ENCODE results near the gene GID8.

The GID8 gene

GRCh38 chr20:62938105-62938888 is at the start of gene GID8:
TSS of gene GID8 (plus strand) at chr20:62938147. CDS start at chr20:62941503, 3,356 bp downstream.
- peaks cover 40% of the 10 kb centered on the region for H3K36me3 ChIP-seq (ENCODE audit: control insufficient read depth, low read depth, low read length)
- peaks cover 16% of the 10 kb centered on the region for H3K4me1 ChIP-seq (ENCODE audit: control insufficient read depth, low read depth, low read length)
- peak within 1 kb of the TSS; percentile 99 for H3K9ac ChIP-seq (ENCODE audit: low read length)
- no peaks in the 10 kb centered on the region for H3K27me3 ChIP-seq (ENCODE audit: control insufficient read depth, insufficient read depth, low read length)
- peak within 1 kb of the TSS; percentile 92 for H3K27ac ChIP-seq (ENCODE audit: low read length)
- peak within 1 kb of the TSS; percentile 96 for H3K4me3 ChIP-seq (ENCODE audit: low read length)
- no peaks in the 10 kb centered on the region for H3K9me3 ChIP-seq (ENCODE audit: control insufficient read depth, low read depth, low read length)

- H3K27ac ChIP-seq (ENCODE audit: low read length), result no peak overlapping the region
- no peak overlapping the region for H3K9ac ChIP-seq (ENCODE audit: low read length)
- H3K9me3 ChIP-seq (ENCODE audit: control insufficient read depth, low read depth, low read length), result no peaks in the 10 kb centered on the region
- peaks cover 10% of the 10 kb centered on the region for H3K4me1 ChIP-seq (ENCODE audit: control insufficient read depth, low read depth, low read length)
- no peak overlapping the region for H3K4me3 ChIP-seq (ENCODE audit: low read length)
- no peaks in the 10 kb centered on the region for H3K27me3 ChIP-seq (ENCODE audit: control insufficient read depth, insufficient read depth, low read length)
- H3K36me3 ChIP-seq (ENCODE audit: control insufficient read depth, low read depth, low read length), result peaks cover 67% of the 10 kb centered on the region
These were observed 49.5 kb upstream of the GID8 start for GRCh38 chr20:62888406-62888805.

GRCh38 chr20:62888910-62889309 is 49.0 kb upstream of the GID8 start:
- H3K36me3 ChIP-seq (ENCODE audit: control insufficient read depth, low read depth, low read length), result peaks cover 72% of the 10 kb centered on the region
- H3K9ac ChIP-seq (ENCODE audit: low read length), result no peak overlapping the region

GRCh38 chr20:62889411-62889810 is 48.5 kb upstream of the GID8 start:
- Histone ChIP-seq H3K4me1 (ENCODE audit: control insufficient read depth, low read depth, low read length) (peaks cover 7% of the 10 kb centered on the region), H3K27ac (ENCODE audit: low read length) (no peak overlapping the region), H3K9ac (ENCODE audit: low read length) (no peak overlapping the region), H3K4me3 (ENCODE audit: low read length) (no peak overlapping the region), H3K36me3 (ENCODE audit: control insufficient read depth, low read depth, low read length) (peaks cover 77% of the 10 kb centered on the region), H3K27me3 (ENCODE audit: control insufficient read depth, insufficient read depth, low read length) (no peaks in the 10 kb centered on the region), H3K9me3 (ENCODE audit: control insufficient read depth, low read depth, low read length) (no peaks in the 10 kb centered on the region)

More at GRCh38 chr20:62888910-62889309, 49.0 kb upstream of the GID8 start:
- Histone ChIP-seq H3K9me3 (ENCODE audit: control insufficient read depth, low read depth, low read length) (no peaks in the 10 kb centered on the region), H3K27me3 (ENCODE audit: control insufficient read depth, insufficient read depth, low read length) (no peaks in the 10 kb centered on the region), H3K27ac (ENCODE audit: low read length) (no peak overlapping the region), H3K4me1 (ENCODE audit: control insufficient read depth, low read depth, low read length) (peaks cover 10% of the 10 kb centered on the region), H3K4me3 (ENCODE audit: low read length) (no peak overlapping the region)

GRCh38 chr20:62889871-62890270 is 48.1 kb upstream of the GID8 start:
- Histone ChIP-seq H3K4me1 (ENCODE audit: control insufficient read depth, low read depth, low read length) (peaks cover 2% of the 10 kb centered on the region), H3K9ac (ENCODE audit: low read length) (no peak overlapping the region), H3K36me3 (ENCODE audit: control insufficient read depth, low read depth, low read length) (peaks cover 82% of the 10 kb centered on the region), H3K27ac (ENCODE audit: low read length) (no peak overlapping the region), H3K27me3 (ENCODE audit: control insufficient read depth, insufficient read depth, low read length) (no peaks in the 10 kb centered on the region), H3K4me3 (ENCODE audit: low read length) (no peak overlapping the region), H3K9me3 (ENCODE audit: control insufficient read depth, low read depth, low read length) (no peaks in the 10 kb centered on the region)

DNA sequence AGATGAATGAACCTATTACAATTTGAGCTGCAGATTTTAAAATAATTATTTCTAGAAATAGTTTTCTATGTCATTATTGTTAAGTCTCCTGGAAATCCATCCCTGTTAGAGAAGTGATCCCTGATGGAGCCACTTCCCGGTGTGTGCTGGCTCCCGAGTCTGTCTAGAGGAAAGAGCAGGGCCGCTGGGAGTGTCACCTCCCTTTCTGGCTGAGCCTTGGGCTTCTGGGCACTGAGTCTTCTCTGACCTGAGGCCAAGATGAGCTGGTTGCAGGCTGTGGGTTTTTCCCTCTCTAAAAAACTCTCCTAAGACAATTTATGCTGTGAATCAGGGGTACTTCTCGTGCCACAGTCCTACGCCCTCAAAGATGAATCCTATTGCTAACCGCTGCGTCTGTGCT is 47.5 kb upstream of the GID8 start:
- H3K27ac ChIP-seq (ENCODE audit: low read length), result no peak overlapping the region
- no peaks in the 10 kb centered on the region for H3K27me3 ChIP-seq (ENCODE audit: control insufficient read depth, insufficient read depth, low read length)
- no peak overlapping the region for H3K4me3 ChIP-seq (ENCODE audit: low read length)
- H3K9me3 ChIP-seq (ENCODE audit: control insufficient read depth, low read depth, low read length), result no peaks in the 10 kb centered on the region
- no peaks in the 10 kb centered on the region for H3K4me1 ChIP-seq (ENCODE audit: control insufficient read depth, low read depth, low read length)
- H3K36me3 ChIP-seq (ENCODE audit: control insufficient read depth, low read depth, low read length), result peaks cover 82% of the 10 kb centered on the region
- H3K9ac ChIP-seq (ENCODE audit: low read length), result no peak overlapping the region

DNA sequence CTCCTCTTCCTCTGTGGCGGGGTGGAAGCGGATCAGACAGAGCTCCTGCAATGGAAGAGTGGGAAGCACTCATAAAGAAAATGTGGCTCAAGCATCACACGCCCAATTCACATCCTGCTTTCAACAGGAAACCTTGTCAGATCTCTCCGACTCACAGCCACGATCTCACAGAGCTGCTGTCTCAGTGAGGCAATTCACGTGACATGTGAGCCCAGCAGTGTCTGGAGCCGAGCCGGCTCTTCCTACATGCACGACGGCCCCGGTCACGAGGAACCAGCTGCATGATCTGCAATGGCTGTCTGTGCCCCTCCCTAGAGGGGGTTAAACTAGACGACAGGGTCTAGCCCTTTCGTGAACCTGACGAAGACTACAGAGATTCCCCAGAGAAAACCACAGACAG is 46.8 kb upstream of the GID8 start:
- Histone ChIP-seq H3K4me1 (ENCODE audit: control insufficient read depth, low read depth, low read length) (no peaks in the 10 kb centered on the region), H3K27ac (ENCODE audit: low read length) (no peak overlapping the region), H3K9ac (ENCODE audit: low read length) (no peak overlapping the region), H3K4me3 (ENCODE audit: low read length) (no peak overlapping the region), H3K9me3 (ENCODE audit: control insufficient read depth, low read depth, low read length) (no peaks in the 10 kb centered on the region), H3K27me3 (ENCODE audit: control insufficient read depth, insufficient read depth, low read length) (no peaks in the 10 kb centered on the region), H3K36me3 (ENCODE audit: control insufficient read depth, low read depth, low read length) (peaks cover 87% of the 10 kb centered on the region)

DNA sequence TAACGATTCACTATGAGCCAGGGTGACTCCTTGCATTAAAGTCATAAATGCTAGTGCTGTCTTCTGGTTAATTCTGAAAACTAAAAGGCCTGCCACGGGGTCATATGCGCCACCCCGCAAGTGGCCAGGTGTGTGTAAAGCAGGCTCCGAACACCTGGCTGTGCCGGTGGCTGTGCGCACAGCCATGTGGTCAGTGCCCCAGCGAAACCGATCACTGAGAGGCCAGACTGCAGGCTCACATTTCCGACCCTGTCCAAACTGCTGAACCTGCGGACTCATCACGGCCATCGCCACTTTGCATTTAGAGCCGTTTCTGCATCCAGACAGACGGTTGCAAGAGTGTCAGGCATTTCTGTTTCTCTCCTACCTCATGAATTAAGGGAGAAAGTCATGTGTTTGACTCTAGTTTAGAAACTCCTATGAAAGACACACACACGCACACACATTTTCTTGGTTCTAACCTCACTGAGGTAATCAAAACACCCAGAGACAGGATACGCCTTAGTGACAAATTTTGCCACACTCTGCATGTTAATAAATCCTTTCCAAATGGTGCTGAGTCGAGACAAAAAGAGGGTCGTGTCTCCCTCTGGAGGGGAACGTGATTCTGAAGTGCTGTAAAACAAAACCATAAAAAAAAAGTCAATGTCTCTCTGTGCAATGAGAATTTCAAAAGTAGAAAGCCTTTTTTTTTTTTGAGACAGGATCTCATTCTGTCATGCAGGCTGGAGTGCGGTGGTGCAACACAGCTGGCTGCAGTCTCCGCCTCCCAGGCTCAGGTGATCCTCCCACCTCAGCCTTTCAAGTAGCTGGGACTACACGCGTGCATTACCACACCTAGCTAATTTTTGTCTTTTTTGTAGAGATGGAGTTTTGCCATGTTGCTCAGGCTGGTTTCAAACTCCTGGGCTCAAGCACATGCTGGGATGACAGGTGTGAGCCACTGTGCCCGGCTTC is 45.3 kb upstream of the GID8 start:
- no peak overlapping the region for H3K9ac ChIP-seq (ENCODE audit: low read length)
- H3K4me3 ChIP-seq (ENCODE audit: low read length), result no peak overlapping the region
- H3K27me3 ChIP-seq (ENCODE audit: control insufficient read depth, insufficient read depth, low read length), result no peaks in the 10 kb centered on the region
- peaks cover 84% of the 10 kb centered on the region for H3K36me3 ChIP-seq (ENCODE audit: control insufficient read depth, low read depth, low read length)
- H3K9me3 ChIP-seq (ENCODE audit: control insufficient read depth, low read depth, low read length), result no peaks in the 10 kb centered on the region
- no peaks in the 10 kb centered on the region for H3K4me1 ChIP-seq (ENCODE audit: control insufficient read depth, low read depth, low read length)
- H3K27ac ChIP-seq (ENCODE audit: low read length), result no peak overlapping the region

GRCh38 chr20:62893700-62894099 is 44.2 kb upstream of the GID8 start:
- no peaks in the 10 kb centered on the region for H3K27me3 ChIP-seq (ENCODE audit: control insufficient read depth, insufficient read depth, low read length)
- H3K27ac ChIP-seq (ENCODE audit: low read length), result no peak overlapping the region
- H3K9me3 ChIP-seq (ENCODE audit: control insufficient read depth, low read depth, low read length), result no peaks in the 10 kb centered on the region
- H3K4me1 ChIP-seq (ENCODE audit: control insufficient read depth, low read depth, low read length), result no peaks in the 10 kb centered on the region
- peaks cover 74% of the 10 kb centered on the region for H3K36me3 ChIP-seq (ENCODE audit: control insufficient read depth, low read depth, low read length)
- no peak overlapping the region for H3K9ac ChIP-seq (ENCODE audit: low read length)
- H3K4me3 ChIP-seq (ENCODE audit: low read length), result no peak overlapping the region

DNA sequence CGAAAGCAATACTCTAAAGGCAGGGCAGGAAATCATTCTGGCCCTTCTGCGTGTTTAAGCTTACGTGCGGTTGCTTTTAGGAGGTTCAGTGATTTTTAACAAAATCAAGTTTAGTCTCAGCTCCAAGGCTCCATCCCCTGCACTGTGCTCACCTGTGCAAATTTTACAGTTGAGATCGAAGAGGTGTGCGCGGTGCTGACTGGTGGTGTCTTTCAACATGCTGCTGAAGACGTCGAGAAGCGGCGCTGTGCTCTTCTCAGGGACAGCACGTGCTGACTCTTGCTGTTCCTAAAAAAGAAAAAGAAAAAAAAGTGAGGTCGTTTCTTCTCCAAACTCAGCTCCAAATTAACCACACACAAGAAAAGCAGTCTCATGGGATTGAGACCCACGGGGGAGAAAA is 43.7 kb upstream of the GID8 start:
- Histone ChIP-seq H3K4me1 (ENCODE audit: control insufficient read depth, low read depth, low read length) (peaks cover 5% of the 10 kb centered on the region), H3K9me3 (ENCODE audit: control insufficient read depth, low read depth, low read length) (no peaks in the 10 kb centered on the region), H3K27me3 (ENCODE audit: control insufficient read depth, insufficient read depth, low read length) (no peaks in the 10 kb centered on the region), H3K36me3 (ENCODE audit: control insufficient read depth, low read depth, low read length) (peaks cover 68% of the 10 kb centered on the region), H3K27ac (ENCODE audit: low read length) (no peak overlapping the region), H3K4me3 (ENCODE audit: low read length) (no peak overlapping the region), H3K9ac (ENCODE audit: low read length) (no peak overlapping the region)

DNA sequence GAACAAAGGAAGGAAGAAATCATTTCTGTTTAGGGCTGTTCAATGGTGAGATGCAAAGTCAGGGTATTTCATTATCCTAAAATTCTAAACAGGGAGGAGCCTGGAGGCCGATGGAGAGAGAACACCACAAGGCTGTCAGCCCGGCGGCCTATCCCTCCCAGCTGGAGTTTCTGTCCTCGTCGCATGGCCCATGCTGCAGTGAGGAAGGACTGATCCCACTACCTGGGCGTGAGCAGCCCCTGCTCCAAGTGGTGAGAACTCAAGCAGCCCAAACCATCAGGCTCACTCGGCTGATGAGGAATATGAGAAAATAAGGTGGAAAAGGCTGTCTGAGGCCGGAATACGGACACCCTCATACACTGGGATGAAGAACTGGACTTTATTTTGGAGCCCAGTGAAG is 42.4 kb upstream of the GID8 start:
- H3K4me3 ChIP-seq (ENCODE audit: low read length), result no peak overlapping the region
- H3K36me3 ChIP-seq (ENCODE audit: control insufficient read depth, low read depth, low read length), result peaks cover 55% of the 10 kb centered on the region
- H3K27me3 ChIP-seq (ENCODE audit: control insufficient read depth, insufficient read depth, low read length), result no peaks in the 10 kb centered on the region
- no peak overlapping the region for H3K9ac ChIP-seq (ENCODE audit: low read length)
- H3K9me3 ChIP-seq (ENCODE audit: control insufficient read depth, low read depth, low read length), result no peaks in the 10 kb centered on the region
- H3K4me1 ChIP-seq (ENCODE audit: control insufficient read depth, low read depth, low read length), result peaks cover 17% of the 10 kb centered on the region
- no peak overlapping the region for H3K27ac ChIP-seq (ENCODE audit: low read length)
